GM23338 (cell line): ENCODE measurements around the gene INPP5A. TPM values are rescaled to one million over a fixed set of nuclear protein-coding genes. Genes with fewer than 3 reads are reported as not detected.

Experiments
- ATAC-seq: fragments of 200-7000 bp; cut with Tn5 transposase; 3 replicates; pipeline ENCODE4 v1.9.1; 2020
- DNase-seq: peaks from one replicate; pipeline ENCODE4 v3.0.0-alpha.2; 2015; ENCODE audit warnings: low spot score
- H2AFZ ChIP-seq: fragments of 200-600 bp; sonication (generic); 2 replicates; pipeline ENCODE4 v1.8.0; 2016; ENCODE audit warnings: antibody characterized with exemption, mild to moderate bottlenecking, moderate library complexity
- H3F3A ChIP-seq: fragments of 200-600 bp; sonication (generic); replicated peaks from 2 replicates; pipeline ENCODE4 v1.8.0; 2017; ENCODE audit warnings: antibody characterized with exemption, mixed run types, low read depth
- H3K27ac ChIP-seq: fragments of 200-600 bp; sonication (generic); 2 replicates; pipeline ENCODE4 v1.6.1; 2016; ENCODE audit warnings: low read depth
- H3K27me3 ChIP-seq: fragments of 200-600 bp; sonication (generic); 2 replicates; pipeline ENCODE4 v1.8.0; 2016; ENCODE audit warnings: mild to moderate bottlenecking, mixed run types, moderate library complexity; ENCODE audit not compliant: insufficient read depth
- H3K36me3 ChIP-seq: fragments of 200-600 bp; sonication (generic); 2 replicates; pipeline ENCODE4 v1.8.0; 2016; ENCODE audit warnings: mild to moderate bottlenecking; ENCODE audit not compliant: insufficient read depth
- H3K4me1 ChIP-seq: fragments of 200-600 bp; sonication (generic); 2 replicates; pipeline ENCODE4 v1.8.0; 2016; ENCODE audit warnings: mild to moderate bottlenecking, moderate library complexity; ENCODE audit not compliant: insufficient read depth
- H3K4me2 ChIP-seq: fragments of 200-600 bp; sonication (generic); 2 replicates; pipeline ENCODE4 v1.7.1; 2017; ENCODE audit warnings: mixed run types
- H3K4me3 ChIP-seq: fragments of 200-600 bp; sonication (generic); 2 replicates; pipeline ENCODE4 v1.6.1; 2016; ENCODE audit warnings: mixed run types
- H3K79me2 ChIP-seq: fragments of 200-600 bp; sonication (generic); replicated peaks from 2 replicates; pipeline ENCODE4 v1.8.0; 2017; ENCODE audit warnings: mild to moderate bottlenecking; ENCODE audit not compliant: insufficient read depth
- H3K9me2 ChIP-seq: fragments of 200-600 bp; sonication (generic); 2 replicates; pipeline ENCODE4 v1.8.0; 2017; ENCODE audit not compliant: insufficient read depth
- H4K20me1 ChIP-seq: fragments of 200-600 bp; sonication (generic); replicated peaks from 2 replicates; pipeline ENCODE4 v1.8.0; 2017; ENCODE audit warnings: mild to moderate bottlenecking; ENCODE audit not compliant: insufficient read depth
- H3K27ac Mint-ChIP-seq: 2 replicates; pipeline ENCODE4 v1.8.0; 2020; ENCODE audit warnings: inconsistent platforms, mild to moderate bottlenecking, moderate library complexity, mixed read lengths
- H3K27me3 Mint-ChIP-seq: 3 replicates; pipeline ENCODE4 v1.8.0; 2022; ENCODE audit warnings: low read depth, mild to moderate bottlenecking, moderate library complexity, mixed read lengths, inconsistent platforms; ENCODE audit not compliant: insufficient read depth, poor library complexity
- H3K36me3 Mint-ChIP-seq: 3 replicates; pipeline ENCODE4 v1.8.0; 2021; ENCODE audit warnings: low read depth, mild to moderate bottlenecking, inconsistent platforms, moderate library complexity, mixed read lengths
- H3K4me1 Mint-ChIP-seq: 3 replicates; pipeline ENCODE4 v1.8.0; 2020; ENCODE audit warnings: mild to moderate bottlenecking, inconsistent platforms, mixed read lengths
- H3K4me3 Mint-ChIP-seq: 3 replicates; pipeline ENCODE4 v1.8.0; 2021; ENCODE audit warnings: moderate library complexity, mild to moderate bottlenecking, inconsistent platforms, mixed read lengths
- H3K9me3 Mint-ChIP-seq: 3 replicates; pipeline ENCODE4 v1.8.0; 2020; ENCODE audit warnings: moderate library complexity, mild to moderate bottlenecking, inconsistent platforms, mixed read lengths
- CTCF ChIP-seq, 2 experiments: fragments of 200-600 bp in 1 of 2; sonication (generic) in 1 of 2; conservative IDR thresholded peaks; 2 replicates each; pipeline versions ENCODE4 v1.5.1 to v1.6.1; 2016 to 2017; ENCODE audit warnings: antibody characterized with exemption in 2 of 2, low read depth in 2 of 2, mild to moderate bottlenecking in 2 of 2, moderate library complexity in 1 of 2
- EZH2 ChIP-seq: fragments of 200-600 bp; sonication (generic); IDR thresholded peaks from one replicate; pipeline ENCODE4 v1.8.0; 2017; ENCODE audit warnings: antibody characterized with exemption, mild to moderate bottlenecking, low read depth; ENCODE audit not compliant: unreplicated experiment
- EZH2phosphoT487 ChIP-seq: fragments of 200-600 bp; sonication (generic); IDR thresholded peaks from one replicate; pipeline ENCODE4 v1.8.1; 2018; ENCODE audit warnings: antibody characterized with exemption; ENCODE audit not compliant: unreplicated experiment
- JUNB ChIP-seq: IDR thresholded peaks from one replicate; pipeline ENCODE4 v1.6.1; 2016; ENCODE audit warnings: antibody characterized with exemption; ENCODE audit not compliant: unreplicated experiment
- NANOG ChIP-seq: IDR thresholded peaks from 2 replicates; pipeline ENCODE4 v1.6.1; 2016; ENCODE audit warnings: antibody characterized with exemption, borderline replicate concordance
- POLR2AphosphoS5 ChIP-seq: IDR thresholded peaks from 2 replicates; pipeline ENCODE4 v1.6.1; 2016; ENCODE audit warnings: antibody characterized with exemption, low read depth
- STAT1 ChIP-seq: IDR thresholded peaks from one replicate; pipeline ENCODE4 v1.6.1; 2016; ENCODE audit warnings: antibody characterized with exemption; ENCODE audit not compliant: unreplicated experiment
- ZNF462 ChIP-seq: fragments of 250-450 bp; sonication (Bioruptor Pico); IDR thresholded peaks from 2 replicates; pipeline ENCODE4 v1.5.0; 2020; ENCODE audit warnings: mild to moderate bottlenecking, moderate library complexity
- polyA plus RNA-seq: library from polyadenylated mRNA; unstranded; fragments of >200 nt; fragmentation: Nextera tagmentation; extraction: Ambion mirVana; gene quantifications from 2 replicates; pipeline ENCODE4 v1.2.1, GENCODE V29; 2016
- total RNA-seq: library from RNA; depleted of rRNA; stranded (reverse); fragments of >200 nt; shearing (Covaris generic); gene quantifications from 2 replicates; pipeline ENCODE4 v1.2.3, GENCODE V29; 2014
- TF ChIP-seq, protein P1 (sequence below): IDR thresholded peaks from one replicate; pipeline ENCODE4 v1.6.1; 2018; ENCODE audit warnings: antibody characterized with exemption; ENCODE audit not compliant: unreplicated experiment

Gene INPP5A
- total and polyA plus RNA-seq, 2 experiments from 2014 or later, result 5.9 to 40.6 TPM

DNA sequence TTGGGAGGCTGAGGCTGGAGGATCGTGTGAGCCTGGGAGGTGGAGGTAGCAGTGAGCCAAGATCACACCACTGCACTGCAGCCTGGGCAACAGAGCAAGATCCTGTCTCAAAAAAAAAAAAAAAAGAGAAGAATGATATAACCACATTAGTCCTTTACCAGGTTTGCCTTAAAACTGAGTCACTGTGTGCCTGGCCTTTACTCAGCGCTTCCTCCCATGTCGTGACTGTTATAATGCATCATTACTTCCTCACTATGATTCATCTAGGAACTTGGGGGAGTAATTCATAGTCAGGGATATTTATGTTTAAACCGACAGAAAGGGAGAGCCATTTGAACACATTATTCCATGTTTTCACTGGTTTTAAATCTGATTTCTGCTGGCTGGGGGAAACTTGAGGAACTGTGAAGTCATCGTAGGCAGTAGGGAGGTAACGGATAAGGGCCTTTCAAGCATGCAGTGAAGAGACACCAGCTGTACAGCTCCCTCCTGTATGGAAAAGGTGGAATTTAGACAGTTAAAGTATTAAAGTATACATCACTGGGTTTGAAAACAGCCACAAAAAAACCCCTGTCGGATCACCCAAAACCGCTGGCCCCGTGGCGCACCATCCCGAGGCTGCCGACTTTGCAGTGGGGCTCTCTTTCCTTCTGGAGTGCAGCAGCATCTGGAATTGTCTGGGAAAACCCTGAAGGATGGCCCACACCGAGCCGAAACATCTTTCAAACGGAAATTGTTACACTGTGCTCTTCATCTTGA is 128.5 kb downstream of the INPP5A start:
- H3K27ac ChIP-seq, result no peak overlapping the region

DNA sequence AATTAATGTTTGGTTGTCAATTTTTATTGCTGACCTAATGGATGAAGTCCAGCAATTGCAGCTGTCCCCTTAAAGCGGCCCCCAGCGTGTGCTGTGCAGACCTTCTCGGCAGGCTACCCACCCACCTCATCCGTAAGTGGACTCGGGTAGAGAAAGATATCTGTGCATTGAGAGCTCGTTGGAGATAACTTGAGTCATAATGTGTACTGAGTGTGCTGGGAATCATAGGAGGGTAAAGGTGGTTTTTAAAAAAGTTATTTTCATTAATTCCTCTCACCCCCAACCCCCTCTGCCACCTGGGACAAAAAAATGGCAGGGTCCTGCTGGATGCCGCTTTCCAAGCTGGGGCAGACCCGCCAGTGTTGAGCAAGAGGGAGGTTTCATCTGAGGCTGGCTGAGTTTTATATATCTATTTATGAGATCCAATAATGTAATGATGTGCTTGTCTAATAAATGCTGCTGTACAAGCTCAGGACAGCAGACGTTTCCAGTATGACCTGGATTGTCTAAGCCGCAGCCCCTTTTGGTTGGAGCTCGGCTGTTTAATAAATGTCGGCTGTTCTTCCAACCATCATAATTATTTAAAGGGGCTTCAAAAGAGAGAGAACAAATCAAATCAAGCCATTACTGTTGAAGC is 129.2 kb downstream of the INPP5A start:
- Histone ChIP-seq H3K79me2 (no peaks in the 10 kb centered on the region), H3K27ac (no peak overlapping the region), H3K4me2 (no peak overlapping the region), H3K4me3 (no peak overlapping the region), H2AFZ (no peak overlapping the region), H3K36me3 (no peaks in the 10 kb centered on the region), H4K20me1 (no peaks in the 10 kb centered on the region), H3F3A (no peaks in the 10 kb centered on the region), H3K4me1 (no peaks in the 10 kb centered on the region), H3K9me2 (no peaks in the 10 kb centered on the region), H3K27me3 (no peaks in the 10 kb centered on the region)
- Mint-ChIP-seq H3K9me3 (no peaks in the 10 kb centered on the region), H3K4me1 (no peaks in the 10 kb centered on the region), H3K36me3 (no peaks in the 10 kb centered on the region; the same call in 2 of the 3 replicates), H3K27ac (no peak overlapping the region), H3K27me3 (no peaks in the 10 kb centered on the region), H3K4me3 (no peak overlapping the region)
- TF ChIP-seq POLR2AphosphoS5, result no peak
- no peak for TF ChIP-seq EZH2
- no peak for TF ChIP-seq JUNB
- no peak for TF ChIP-seq STAT1
- TF ChIP-seq EZH2phosphoT487, result no peak
- no peak for TF ChIP-seq CTCF (conservative IDR thresholded peaks at IDR 0.05; ENCODE audit: low read depth in 2 of 2)
- TF ChIP-seq, protein P1, sequence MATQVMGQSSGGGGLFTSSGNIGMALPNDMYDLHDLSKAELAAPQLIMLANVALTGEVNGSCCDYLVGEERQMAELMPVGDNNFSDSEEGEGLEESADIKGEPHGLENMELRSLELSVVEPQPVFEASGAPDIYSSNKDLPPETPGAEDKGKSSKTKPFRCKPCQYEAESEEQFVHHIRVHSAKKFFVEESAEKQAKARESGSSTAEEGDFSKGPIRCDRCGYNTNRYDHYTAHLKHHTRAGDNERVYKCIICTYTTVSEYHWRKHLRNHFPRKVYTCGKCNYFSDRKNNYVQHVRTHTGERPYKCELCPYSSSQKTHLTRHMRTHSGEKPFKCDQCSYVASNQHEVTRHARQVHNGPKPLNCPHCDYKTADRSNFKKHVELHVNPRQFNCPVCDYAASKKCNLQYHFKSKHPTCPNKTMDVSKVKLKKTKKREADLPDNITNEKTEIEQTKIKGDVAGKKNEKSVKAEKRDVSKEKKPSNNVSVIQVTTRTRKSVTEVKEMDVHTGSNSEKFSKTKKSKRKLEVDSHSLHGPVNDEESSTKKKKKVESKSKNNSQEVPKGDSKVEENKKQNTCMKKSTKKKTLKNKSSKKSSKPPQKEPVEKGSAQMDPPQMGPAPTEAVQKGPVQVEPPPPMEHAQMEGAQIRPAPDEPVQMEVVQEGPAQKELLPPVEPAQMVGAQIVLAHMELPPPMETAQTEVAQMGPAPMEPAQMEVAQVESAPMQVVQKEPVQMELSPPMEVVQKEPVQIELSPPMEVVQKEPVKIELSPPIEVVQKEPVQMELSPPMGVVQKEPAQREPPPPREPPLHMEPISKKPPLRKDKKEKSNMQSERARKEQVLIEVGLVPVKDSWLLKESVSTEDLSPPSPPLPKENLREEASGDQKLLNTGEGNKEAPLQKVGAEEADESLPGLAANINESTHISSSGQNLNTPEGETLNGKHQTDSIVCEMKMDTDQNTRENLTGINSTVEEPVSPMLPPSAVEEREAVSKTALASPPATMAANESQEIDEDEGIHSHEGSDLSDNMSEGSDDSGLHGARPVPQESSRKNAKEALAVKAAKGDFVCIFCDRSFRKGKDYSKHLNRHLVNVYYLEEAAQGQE, result no peak
- no peak for TF ChIP-seq ZNF462
- TF ChIP-seq NANOG, result no peak
- DNase-seq, result no peak
- ATAC-seq, result no peak

More for the DNA sequence above, 128.5 kb downstream of the INPP5A start:
- Histone ChIP-seq H3K79me2 (no peaks in the 10 kb centered on the region), H3K27me3 (no peaks in the 10 kb centered on the region), H3K36me3 (no peaks in the 10 kb centered on the region), H3K4me2 (no peak overlapping the region), H3K4me1 (no peaks in the 10 kb centered on the region), H2AFZ (no peak overlapping the region), H3F3A (no peaks in the 10 kb centered on the region), H3K4me3 (no peak overlapping the region), H3K9me2 (no peaks in the 10 kb centered on the region), H4K20me1 (no peaks in the 10 kb centered on the region)
- Mint-ChIP-seq H3K27me3 (no peaks in the 10 kb centered on the region), H3K27ac (no peak overlapping the region), H3K4me1 (no peaks in the 10 kb centered on the region), H3K9me3 (no peaks in the 10 kb centered on the region), H3K4me3 (no peak overlapping the region), H3K36me3 (no peaks in the 10 kb centered on the region)
- TF ChIP-seq JUNB, result no peak
- ATAC-seq (no peak), DNase-seq (no peak)
